Measurements from ENCODE around the gene NRIP2.

Gene NRIP2

GRCh38 chr12:2812290-2813213 is 22.3 kb downstream of the NRIP2 start, which contains the start of gene ITFG2:
ITFG2 (plus strand) TSS chr12:2812668; CDS start chr12:2812761, 93 bp downstream.
- peak; percentile 94 for FAIRE-seq
- peak; percentile 99 for DNase-seq (ENCODE audit: insufficient read length, low spot score)

DNA sequence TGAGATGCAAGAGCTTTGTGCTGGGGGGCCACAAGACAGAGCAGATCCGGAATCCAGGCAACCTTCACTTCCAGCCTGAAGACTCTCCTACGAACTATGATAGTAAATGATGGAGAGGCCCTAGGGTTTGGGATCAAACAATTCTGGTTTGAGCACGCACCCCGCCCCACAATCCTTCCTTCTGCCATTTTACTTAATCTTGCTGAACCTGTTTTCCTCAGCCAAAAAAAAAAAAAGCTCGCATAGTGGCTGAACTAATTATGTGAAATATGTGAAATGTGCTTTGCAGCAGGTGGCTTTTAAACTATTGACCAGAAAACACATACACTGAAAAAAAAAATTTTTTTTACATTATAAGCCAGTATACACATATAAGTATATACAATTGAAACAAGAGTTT is 23.0 kb downstream of the NRIP2 start:
- no peak for DNase-seq (ENCODE audit: insufficient read length, low spot score)
- no peak for FAIRE-seq

DNA sequence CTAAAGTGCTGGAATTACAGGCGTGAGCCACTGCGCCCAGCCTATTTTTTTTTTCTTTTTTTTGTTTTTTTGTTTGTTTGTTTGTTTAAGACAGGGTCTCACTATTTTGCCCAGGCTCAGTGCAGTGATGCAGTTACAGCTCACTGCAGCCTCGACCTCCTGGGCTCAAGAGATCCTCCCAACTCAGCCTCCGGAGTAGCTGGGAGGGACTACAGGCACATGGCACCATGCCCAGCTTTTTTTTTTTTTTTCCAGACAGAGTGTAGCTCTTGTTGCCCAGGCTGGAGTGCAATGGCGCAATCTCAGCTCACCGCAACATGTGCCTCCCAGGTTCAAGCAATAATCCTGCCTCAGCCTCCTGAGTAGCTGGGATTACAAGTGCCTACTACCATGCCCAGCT is 28.1 kb downstream of the NRIP2 start:
- no peak for DNase-seq (ENCODE audit: insufficient read length, low spot score)
- FAIRE-seq: no peak

DNA sequence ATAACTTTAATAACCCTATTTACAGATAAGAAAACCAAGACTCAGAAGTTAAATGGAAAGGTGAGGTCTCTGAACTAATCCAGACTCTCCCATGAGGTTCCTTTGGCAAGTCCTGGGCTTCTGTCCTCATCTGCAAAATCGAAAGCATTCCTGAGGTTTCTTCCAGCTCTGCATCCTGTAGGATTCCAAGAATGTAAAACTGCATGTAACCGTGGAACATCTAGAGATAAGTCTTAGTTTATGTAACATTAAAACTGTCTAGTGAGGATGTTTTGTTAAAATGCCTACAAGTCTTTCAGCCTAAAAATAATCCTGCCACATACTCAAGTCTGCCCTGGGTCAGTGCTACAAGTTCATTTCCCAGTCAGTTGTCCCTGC is 29.7 kb downstream of the NRIP2 start:
- FAIRE-seq (no peak), DNase-seq (ENCODE audit: insufficient read length, low spot score) (no peak)

GRCh38 chr12:2804393-2805142 is 30.3 kb downstream of the NRIP2 start:
- DNase-seq (ENCODE audit: insufficient read length, low spot score): no peak
- no peak for FAIRE-seq

DNA sequence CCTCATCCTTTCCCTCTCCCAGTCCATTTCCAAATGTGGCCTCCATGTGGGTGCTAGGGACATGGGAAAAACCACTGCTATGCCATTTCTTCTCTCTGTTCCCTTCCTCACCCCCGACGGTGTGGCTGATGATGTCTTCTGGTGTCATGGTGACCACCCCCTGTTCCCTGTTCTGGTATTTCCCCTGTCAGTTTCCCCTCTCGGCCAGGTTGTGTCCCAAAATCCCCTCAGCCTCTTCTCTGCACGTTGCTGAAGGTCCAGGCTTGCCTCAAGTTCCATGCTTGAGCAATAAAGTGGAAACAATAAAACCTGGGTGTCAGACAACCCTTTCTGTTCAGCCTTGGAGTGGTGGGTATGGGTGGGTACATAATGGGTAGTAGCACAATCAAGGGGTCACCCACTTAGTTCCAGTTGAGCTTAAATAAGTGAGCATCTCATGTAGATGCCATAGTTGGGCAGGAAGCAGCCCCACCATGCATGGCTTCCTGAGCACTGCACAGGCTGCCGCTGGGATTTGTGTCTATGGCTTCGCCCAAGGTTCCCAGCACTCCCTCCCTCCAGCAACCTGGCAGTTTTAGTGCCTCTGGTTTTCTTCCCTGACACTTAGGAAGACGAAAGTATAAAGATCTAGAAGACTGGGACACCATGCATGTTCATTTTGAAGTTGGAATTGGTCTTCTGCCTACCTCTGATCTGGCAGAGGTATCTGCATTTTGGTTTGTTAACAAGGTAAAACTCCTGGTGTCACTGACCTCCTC is 31.0 kb downstream of the NRIP2 start:
- FAIRE-seq: peak; percentile 42

DNA sequence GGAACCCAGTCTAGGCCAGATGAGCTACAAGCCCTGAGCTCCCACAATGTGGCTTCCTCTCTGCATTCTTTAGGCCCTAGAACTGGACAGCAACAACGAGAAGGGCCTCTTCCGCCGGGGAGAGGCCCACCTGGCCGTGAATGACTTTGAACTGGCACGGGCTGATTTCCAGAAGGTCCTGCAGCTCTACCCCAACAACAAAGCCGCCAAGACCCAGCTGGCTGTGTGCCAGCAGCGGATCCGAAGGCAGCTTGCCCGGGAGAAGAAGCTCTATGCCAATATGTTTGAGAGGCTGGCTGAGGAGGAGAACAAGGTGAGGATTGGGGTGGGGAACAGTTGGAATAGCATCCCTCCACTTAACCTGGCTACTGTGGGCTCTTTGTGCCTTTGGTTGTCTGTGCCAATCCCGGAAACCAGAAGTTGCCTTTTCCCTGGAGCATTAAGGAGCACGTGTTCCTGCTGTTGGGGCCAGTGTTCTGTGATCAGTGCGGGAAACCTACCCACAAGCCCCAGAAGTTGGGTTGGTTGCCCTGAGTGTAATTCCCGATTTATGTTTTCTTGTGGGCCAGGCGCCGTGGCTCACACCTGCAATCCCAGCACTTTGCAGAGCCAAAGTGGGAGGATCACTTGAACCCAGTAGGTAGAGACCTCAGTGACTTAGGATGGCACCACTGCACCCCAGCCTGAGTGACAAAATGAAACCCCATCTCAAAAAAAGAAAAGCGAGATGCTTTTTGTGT is 33.6 kb downstream of the NRIP2 start:
- DNase-seq (ENCODE audit: insufficient read length, low spot score) (no peak), FAIRE-seq (no peak)

More for the DNA sequence above, 31.0 kb downstream of the NRIP2 start:
- DNase-seq (ENCODE audit: insufficient read length, low spot score): no peak

GRCh38 chr12:2800046-2800570 is 34.7 kb downstream of the NRIP2 start:
- FAIRE-seq (no peak), DNase-seq (ENCODE audit: insufficient read length, low spot score) (no peak)

DNA sequence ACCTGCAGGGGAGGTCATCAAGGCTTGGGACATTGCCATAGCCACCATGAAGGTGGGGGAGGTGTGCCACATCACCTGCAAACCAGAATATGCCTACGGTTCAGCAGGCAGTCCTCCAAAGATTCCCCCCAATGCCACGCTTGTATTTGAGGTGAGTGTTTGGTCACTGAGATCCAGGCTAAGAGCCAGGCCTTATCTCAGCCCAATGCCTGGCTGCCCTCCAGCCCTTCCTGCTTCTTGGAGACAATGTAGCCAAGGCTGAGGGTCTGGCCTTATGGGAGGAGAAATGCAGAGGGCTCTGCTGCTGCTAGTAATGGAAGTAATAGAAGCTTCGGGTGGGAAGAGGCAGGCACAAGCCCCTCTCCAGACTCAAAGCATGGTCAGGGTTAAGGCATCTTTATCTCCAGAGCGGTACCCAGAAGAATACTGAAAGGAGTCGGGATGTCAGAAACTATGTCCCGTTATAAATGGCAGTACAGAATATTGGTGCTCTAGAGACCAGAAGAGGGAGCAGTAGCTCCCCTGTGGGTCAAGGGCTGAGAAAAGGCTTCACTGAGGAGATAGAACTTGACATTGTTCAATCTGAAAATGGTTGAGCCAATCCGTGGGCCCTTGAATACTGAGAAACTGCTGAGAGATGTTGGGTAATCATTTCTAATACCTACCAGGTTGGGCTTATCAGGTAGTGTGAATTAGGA is 37.0 kb downstream of the NRIP2 start:
- DNase-seq (ENCODE audit: insufficient read length, low spot score) (no peak), FAIRE-seq (no peak)

GRCh38 chr12:2796187-2796666 is 38.6 kb downstream of the NRIP2 start:
- DNase-seq (ENCODE audit: insufficient read length, low spot score) (no peak), FAIRE-seq (no peak)

DNA sequence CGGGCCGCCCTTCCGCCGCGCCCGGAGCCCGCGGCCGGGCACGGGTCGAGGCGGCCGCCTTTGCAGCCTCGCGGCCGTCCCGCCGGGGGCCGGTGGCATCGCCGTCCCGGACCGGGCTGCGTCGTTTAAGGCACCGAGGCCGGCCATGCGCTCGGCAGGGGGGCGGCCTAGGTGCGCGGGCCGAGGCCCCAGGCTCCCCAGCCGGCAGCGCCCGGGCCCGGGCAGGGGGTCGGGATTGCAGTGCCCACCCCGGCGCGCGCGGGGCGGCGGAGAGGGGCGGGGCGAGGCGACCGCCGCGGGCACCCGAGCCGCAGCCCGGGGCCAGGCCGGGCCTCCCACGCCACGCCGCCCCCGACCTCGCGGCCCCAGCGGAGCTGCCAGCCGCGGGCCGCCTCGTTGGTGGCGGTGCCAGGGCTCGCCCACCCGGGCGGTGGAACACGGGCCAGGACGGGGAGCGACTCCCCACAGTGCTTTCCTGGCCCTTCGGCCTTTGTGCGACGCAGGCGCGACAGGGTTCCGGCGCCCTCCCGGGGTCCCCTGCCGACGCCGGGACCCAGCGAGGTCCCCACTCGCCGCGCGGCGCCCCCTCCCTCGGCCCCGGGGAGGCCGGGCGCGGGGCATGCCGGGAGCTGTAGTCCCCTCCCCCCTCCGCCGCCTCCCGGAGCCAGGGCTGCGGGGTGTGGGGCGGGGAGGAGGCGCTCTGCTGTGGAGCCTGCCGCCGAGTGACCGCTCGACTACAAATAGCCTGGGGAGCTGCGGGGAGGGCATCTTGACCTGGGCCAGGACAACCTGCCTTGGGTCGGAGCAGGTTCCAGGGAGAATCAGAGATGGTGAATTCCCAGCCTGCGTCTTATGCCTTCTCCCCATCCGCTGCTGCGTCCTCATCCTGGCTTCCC is 39.3 kb downstream of the NRIP2 start:
- FAIRE-seq (peak; percentile 83), DNase-seq (ENCODE audit: insufficient read length, low spot score) (peak; percentile 90)

- peak; percentile 93 for DNase-seq (ENCODE audit: insufficient read length, low spot score)
- peak; percentile 95 for FAIRE-seq
These were observed 40.0 kb downstream of the NRIP2 start, which contains the start of gene FKBP4 for GRCh38 chr12:2794736-2795289. FKBP4 (plus strand) TSS chr12:2794970; CDS start chr12:2795140, 170 bp downstream.

DNA sequence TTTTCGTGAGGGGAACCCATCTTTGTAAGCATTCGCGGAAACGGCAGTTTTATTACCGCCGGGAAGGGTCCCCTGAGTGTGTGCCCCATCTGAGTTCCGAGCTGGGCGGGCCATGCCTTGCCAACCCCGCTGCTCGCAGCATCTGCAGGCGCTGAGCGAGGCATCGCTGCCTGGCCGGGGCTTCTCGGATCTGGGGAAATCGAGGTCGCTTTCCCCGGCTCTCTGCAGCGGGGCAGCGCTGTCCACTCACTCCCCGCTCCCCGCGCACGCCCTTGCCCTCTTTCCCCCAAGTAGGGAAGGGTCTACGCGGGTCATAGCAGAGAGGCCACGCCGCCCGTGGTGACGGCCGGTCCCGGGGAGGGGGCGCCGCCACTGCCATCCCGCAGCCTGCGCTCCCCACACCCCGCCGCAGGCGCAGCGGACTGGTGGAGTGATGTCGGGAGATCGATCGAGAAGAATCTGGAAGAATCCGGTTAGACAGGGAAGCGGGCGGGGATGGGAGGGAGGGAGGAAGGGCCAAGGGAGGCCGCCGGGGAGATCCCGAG is 40.6 kb downstream of the NRIP2 start:
- no peak for FAIRE-seq

GRCh38 chr12:2793561-2793960 is 41.3 kb downstream of the NRIP2 start:
- FAIRE-seq: no peak

More for the DNA sequence above, 40.6 kb downstream of the NRIP2 start:
- DNase-seq (ENCODE audit: insufficient read length, low spot score): no peak

DNA sequence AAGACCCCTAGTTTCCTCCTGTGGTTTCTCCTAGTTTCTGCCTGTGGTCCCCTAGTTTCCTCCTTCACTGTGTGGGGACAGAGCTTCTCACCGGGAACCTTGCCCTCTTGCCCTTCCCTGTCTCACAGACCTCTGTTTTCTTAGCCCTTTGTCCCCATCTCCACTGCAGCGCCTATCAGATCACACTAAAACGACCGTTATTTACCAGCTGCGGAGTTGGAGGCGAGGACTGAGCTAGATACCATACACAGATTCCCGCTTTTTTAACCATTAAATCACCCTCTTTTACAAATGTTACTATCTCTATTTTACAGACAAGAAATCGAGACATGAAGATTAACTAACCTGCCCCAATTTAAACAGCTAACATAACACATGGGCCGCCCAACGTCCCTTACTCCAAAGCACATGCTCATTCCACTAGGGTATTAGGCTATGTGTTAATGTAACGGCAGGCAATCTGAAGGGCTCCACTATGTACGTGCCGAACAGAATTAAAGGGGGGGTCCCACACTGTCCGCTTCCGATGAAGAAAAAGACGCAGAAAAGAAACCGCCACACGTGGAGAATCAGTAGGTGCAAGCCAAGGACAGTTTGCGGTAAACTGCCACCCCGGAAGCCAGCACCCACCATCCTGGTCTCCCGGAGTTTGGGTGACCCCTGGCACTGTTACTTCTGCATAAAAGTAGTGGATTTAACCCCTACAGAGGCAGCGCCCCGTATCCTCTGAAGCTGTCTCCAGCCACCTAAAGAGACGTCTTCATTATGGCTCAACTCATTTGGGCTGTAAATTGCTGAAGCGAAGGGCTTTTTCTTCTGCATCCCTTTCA is 41.9 kb downstream of the NRIP2 start:
- FAIRE-seq (no peak), DNase-seq (ENCODE audit: insufficient read length, low spot score) (no peak)

More at GRCh38 chr12:2793561-2793960, 41.3 kb downstream of the NRIP2 start:
- DNase-seq (ENCODE audit: insufficient read length, low spot score): no peak

- FAIRE-seq (no peak), DNase-seq (ENCODE audit: insufficient read length, low spot score) (no peak)
These were observed 43.7 kb downstream of the NRIP2 start for GRCh38 chr12:2791089-2791488.

GRCh38 chr12:2785017-2785416 is 49.8 kb downstream of the NRIP2 start:
- DNase-seq (ENCODE audit: insufficient read length, low spot score) (no peak), FAIRE-seq (no peak)
